ENCODE measurements around the gene SEC16A. TPM values are rescaled to one million over a fixed set of nuclear protein-coding genes. Genes with fewer than 3 reads are reported as not detected.
"Not testable (repeated sequence)": the region's sequence is repeated elsewhere in the genome, so short reads cannot be mapped to it uniquely, and the experiment has no call there.

SEC16A gene
- total RNA-seq, 1 donor from 2014 or later = 12.3 TPM

GRCh38 chr9:136421791-136422190, 61.0 kb downstream of the SEC16A start:
- no peak for DNase-seq (ENCODE audit: low spot score)

GRCh38 chr9:136419092-136419420, 63.8 kb downstream of the SEC16A start:
- no peak for DNase-seq (ENCODE audit: low spot score)

- no peak for DNase-seq (ENCODE audit: low spot score)
Measured at GRCh38 chr9:136418182-136419091, 64.4 kb downstream of the SEC16A start.

GRCh38 chr9:136416914-136417313, 65.9 kb downstream of the SEC16A start:
- no peak for DNase-seq (ENCODE audit: low spot score)

GRCh38 chr9:136416427-136416826, 66.4 kb downstream of the SEC16A start:
- DNase-seq (ENCODE audit: low spot score) = no peak

GRCh38 chr9:136412962-136413361, 69.9 kb downstream of the SEC16A start:
- DNase-seq (ENCODE audit: low spot score) = no peak

- no peak for DNase-seq (ENCODE audit: low spot score)
Measured at GRCh38 chr9:136411378-136411777, 71.5 kb downstream of the SEC16A start.

GRCh38 chr9:136410500-136411287, 72.1 kb downstream of the SEC16A start, which contains the start of the genes ENTR1 and PMPCA:
Gene ENTR1 (minus strand): TSS chr9:136410614. CDS start chr9:136410397, 217 bp downstream.
Gene PMPCA (plus strand): TSS chr9:136410658. CDS start chr9:136410669, 11 bp downstream.
- DNase-seq (ENCODE audit: low spot score) = peak; percentile 89

GRCh38 chr9:136409557-136410455, 73.0 kb downstream of the SEC16A start:
- DNase-seq (ENCODE audit: low spot score) = peak; percentile 27

- no peak for DNase-seq (ENCODE audit: low spot score)
Measured at GRCh38 chr9:136407911-136408310, 74.9 kb downstream of the SEC16A start.

GRCh38 chr9:136407061-136407460, 75.8 kb downstream of the SEC16A start:
- not testable (repeated sequence) for DNase-seq (ENCODE audit: low spot score)

- DNase-seq (ENCODE audit: low spot score) = not testable (repeated sequence)
Measured at GRCh38 chr9:136405904-136406303, 76.9 kb downstream of the SEC16A start.

- no peak for DNase-seq (ENCODE audit: low spot score)
Measured at GRCh38 chr9:136405481-136405880, 77.4 kb downstream of the SEC16A start.

- DNase-seq (ENCODE audit: low spot score) = no peak
Measured at GRCh38 chr9:136404801-136405136, 78.1 kb downstream of the SEC16A start.

- no peak for DNase-seq (ENCODE audit: low spot score)
Measured at GRCh38 chr9:136403915-136404800, 78.7 kb downstream of the SEC16A start.

GRCh38 chr9:136403538-136403914, 79.3 kb downstream of the SEC16A start:
- DNase-seq (ENCODE audit: low spot score) = no peak

- no peak for DNase-seq (ENCODE audit: low spot score)
Measured at GRCh38 chr9:136402067-136402466, 80.8 kb downstream of the SEC16A start.

- no peak for DNase-seq (ENCODE audit: low spot score)
Measured at GRCh38 chr9:136401173-136401922, 81.5 kb downstream of the SEC16A start.

- peak; percentile 88 for DNase-seq (ENCODE audit: low spot score)
Measured at GRCh38 chr9:136400038-136400834, 82.6 kb downstream of the SEC16A start, which contains the start of gene SNAPC4. Gene SNAPC4 (minus strand): TSS chr9:136400170. CDS start chr9:136398428, 1,742 bp downstream.
